ENCODE measurements around the gene RAB4A.

GRCh38 chr1:229249854-229250644, 20.9 kb upstream of the RAB4A start:
- no peak for TF ChIP-seq CTCF (IDR thresholded peaks at IDR 0.05)
- TF ChIP-seq POLR2A (IDR thresholded peaks at IDR 0.05), result no peak

Data from body of pancreas (tissue), 4 donors.